ENCODE data around the gene SDCBP2. TPM values are rescaled to one million over a fixed set of nuclear protein-coding genes. Genes with fewer than 3 reads are reported as not detected.
A peak's percentile ranks its signal among the peaks of the same experiment; 100 is the strongest.

Gene SDCBP2
- total and polyA plus RNA-seq, 2 of the 13 experiments (the other 11 are each of a cell fraction or from before 2014, with no cell fraction given): 1.2 to 2.4 TPM

- Histone ChIP-seq H3K79me2 (ENCODE audit: insufficient read depth, low read length) (no peaks in the 10 kb centered on the region), H3K27me3 (ENCODE audit: control insufficient read depth in 1 of 2, insufficient read depth in 2 of 2, low read length in 2 of 2) (peaks cover 9 to 67% of the 10 kb centered on the region in 2 experiments; a peak in 4 of 5 replicates), H3K4me3 (replicated peaks in 1 of 3; ENCODE audit: insufficient read depth in 1 of 3, low read depth in 2 of 3, low read length in 3 of 3) (no peak overlapping the region), H3K4me1 (ENCODE audit: insufficient read depth, low read length) (no peaks in the 10 kb centered on the region), H3K9me3 (ENCODE audit: low read length) (no peaks in the 10 kb centered on the region), H3K27ac (ENCODE audit: extremely low read length, insufficient read depth, low read length) (no peak overlapping the region), H3K36me3 (replicated peaks in 1 of 2; ENCODE audit: control insufficient read depth in 1 of 2, insufficient read depth in 2 of 2, low read length in 2 of 2) (no peaks in the 10 kb centered on the region), H4K20me1 (ENCODE audit: insufficient read depth, low read length) (no peaks in the 10 kb centered on the region), H3K9ac (ENCODE audit: insufficient read depth, low read depth, low read length) (no peak overlapping the region), H2AFZ (ENCODE audit: low read length) (no peak overlapping the region), H3K4me2 (ENCODE audit: low read depth, low read length) (no peak overlapping the region)
- no peak for ATAC-seq
- in situ Hi-C loops (cut with HindIII; ENCODE audit: extremely low pct_ligation_motif_present, low pct_unique_long_range_greater_than_20kb): no loop called here
- ChIA-PET CTCF (ENCODE audit: low intra/inter-chr PET ratio, low total read pairs) (no interaction called here), POLR2A (no interaction called here)
- TF ChIP-seq ZFP36L1 (CRISPR knock-in tag; IDR thresholded peaks at IDR 0.05) (no peak), ZNF891 (CRISPR knock-in tag; IDR thresholded peaks at IDR 0.05) (0 out of 2 replicates have a peak, but pooled peaks have one; percentile 27)
- FAIRE-seq: no peak
- no TSS peak for BruUV-seq (replicated peaks)
- no peak for DNase-seq (ENCODE audit: low spot score)
- WGBS (ENCODE audit: low lambda C conversion rate): 41% methylated on average over 12 of the region's 12 CpGs
- intact Hi-C loops (cut with micrococcal nuclease; ENCODE audit: unreplicated experiment): no loop called here
Observed at GRCh38 chr20:1302685-1303541, 26.0 kb downstream of the SDCBP2 start.

- Histone ChIP-seq H2AFZ (ENCODE audit: low read length) (no peak overlapping the region), H3K79me2 (ENCODE audit: insufficient read depth, low read length) (no peaks in the 10 kb centered on the region), H3K4me3 (replicated peaks in 1 of 3; ENCODE audit: insufficient read depth in 1 of 3, low read depth in 2 of 3, low read length in 3 of 3) (no peak overlapping the region), H3K9ac (ENCODE audit: insufficient read depth, low read depth, low read length) (no peak overlapping the region), H3K4me2 (ENCODE audit: low read depth, low read length) (no peak overlapping the region), H3K27me3 (ENCODE audit: control insufficient read depth in 1 of 2, insufficient read depth in 2 of 2, low read length in 2 of 2) (peaks cover 9 to 62% of the 10 kb centered on the region in 2 experiments; a peak in 4 of 5 replicates), H4K20me1 (ENCODE audit: insufficient read depth, low read length) (no peaks in the 10 kb centered on the region), H3K36me3 (replicated peaks in 1 of 2; ENCODE audit: control insufficient read depth in 1 of 2, insufficient read depth in 2 of 2, low read length in 2 of 2) (no peaks in the 10 kb centered on the region), H3K4me1 (ENCODE audit: insufficient read depth, low read length) (no peaks in the 10 kb centered on the region), H3K9me3 (ENCODE audit: low read length) (no peaks in the 10 kb centered on the region), H3K27ac (ENCODE audit: extremely low read length, insufficient read depth, low read length) (no peak overlapping the region)
- TF ChIP-seq MLXIP (CRISPR knock-in tag; IDR thresholded peaks at IDR 0.05; ENCODE audit: borderline replicate concordance) (no peak), ZNF253 (CRISPR knock-in tag; IDR thresholded peaks at IDR 0.05; ENCODE audit: borderline replicate concordance) (no peak)
- CTCF ChIA-PET (ENCODE audit: low intra/inter-chr PET ratio, low total read pairs): no interaction called here
- FAIRE-seq (no peak), DNase-seq (ENCODE audit: low spot score) (no peak), ATAC-seq (no peak)
- BruUV-seq (replicated peaks): no TSS peak
- in situ Hi-C loops (cut with HindIII; ENCODE audit: extremely low pct_ligation_motif_present, low pct_unique_long_range_greater_than_20kb): no loop called here
- intact Hi-C loops (cut with micrococcal nuclease; ENCODE audit: unreplicated experiment): no loop called here
- WGBS (ENCODE audit: low lambda C conversion rate): 25% methylated on average over 9 of the region's 9 CpGs
- POLR2A ChIA-PET: no interaction called here
Observed at GRCh38 chr20:1301031-1301529, 27.9 kb downstream of the SDCBP2 start.
